Measurements from ENCODE around the gene CD300C.

Gene CD300C

DNA sequence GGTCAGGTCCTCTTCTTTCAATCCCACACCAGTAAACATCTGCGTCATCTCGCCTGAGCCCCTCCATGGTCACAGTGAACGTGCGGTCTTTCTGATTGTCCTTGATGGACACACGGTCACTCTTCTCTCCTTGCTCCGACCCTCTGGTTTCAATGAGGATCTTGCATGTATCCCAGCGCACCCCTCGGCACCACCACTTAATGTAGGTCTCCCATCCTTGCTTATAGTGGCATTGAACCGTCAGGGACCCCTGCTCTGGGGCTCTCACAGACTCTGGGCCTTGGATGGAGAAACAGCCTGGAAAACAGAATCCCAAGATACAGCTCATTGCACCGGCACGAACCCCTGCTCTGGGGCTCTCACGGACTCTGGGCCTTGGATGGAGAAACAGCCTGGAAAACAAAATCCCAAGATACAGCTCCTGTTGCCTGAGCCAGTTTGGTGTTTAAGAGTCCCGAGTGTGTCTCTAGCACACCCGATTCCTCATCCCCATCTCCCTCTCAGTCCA is 20.1 kb downstream of the CD300C start:
- TF ChIP-seq, protein P1, sequence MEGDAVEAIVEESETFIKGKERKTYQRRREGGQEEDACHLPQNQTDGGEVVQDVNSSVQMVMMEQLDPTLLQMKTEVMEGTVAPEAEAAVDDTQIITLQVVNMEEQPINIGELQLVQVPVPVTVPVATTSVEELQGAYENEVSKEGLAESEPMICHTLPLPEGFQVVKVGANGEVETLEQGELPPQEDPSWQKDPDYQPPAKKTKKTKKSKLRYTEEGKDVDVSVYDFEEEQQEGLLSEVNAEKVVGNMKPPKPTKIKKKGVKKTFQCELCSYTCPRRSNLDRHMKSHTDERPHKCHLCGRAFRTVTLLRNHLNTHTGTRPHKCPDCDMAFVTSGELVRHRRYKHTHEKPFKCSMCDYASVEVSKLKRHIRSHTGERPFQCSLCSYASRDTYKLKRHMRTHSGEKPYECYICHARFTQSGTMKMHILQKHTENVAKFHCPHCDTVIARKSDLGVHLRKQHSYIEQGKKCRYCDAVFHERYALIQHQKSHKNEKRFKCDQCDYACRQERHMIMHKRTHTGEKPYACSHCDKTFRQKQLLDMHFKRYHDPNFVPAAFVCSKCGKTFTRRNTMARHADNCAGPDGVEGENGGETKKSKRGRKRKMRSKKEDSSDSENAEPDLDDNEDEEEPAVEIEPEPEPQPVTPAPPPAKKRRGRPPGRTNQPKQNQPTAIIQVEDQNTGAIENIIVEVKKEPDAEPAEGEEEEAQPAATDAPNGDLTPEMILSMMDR (IDR thresholded peaks at IDR 0.05; ENCODE audit: low read depth, low read length) = no peak

DNA sequence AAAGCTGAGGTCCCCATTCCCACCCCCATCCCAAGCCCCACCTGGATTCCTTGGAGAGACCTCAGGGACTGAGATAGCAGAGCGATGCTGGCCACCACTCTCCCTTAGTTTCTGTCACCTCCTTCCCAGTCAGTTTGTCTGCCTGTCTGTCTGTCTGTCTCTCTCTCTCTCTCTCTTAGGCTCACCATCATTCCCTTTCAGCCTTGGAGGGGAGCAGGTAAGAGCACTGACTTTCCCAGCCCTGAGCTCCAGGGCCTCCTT is 20.5 kb downstream of the CD300C start:
- H3K4me3 ChIP-seq (ENCODE audit: low read depth, low read length) = no peak overlapping the region
- TF ChIP-seq, protein P1 (IDR thresholded peaks at IDR 0.05; ENCODE audit: low read depth, low read length) = no peak

More for the DNA sequence above, 20.1 kb downstream of the CD300C start:
- H3K4me3 ChIP-seq (ENCODE audit: low read depth, low read length) = no peak overlapping the region

DNA sequence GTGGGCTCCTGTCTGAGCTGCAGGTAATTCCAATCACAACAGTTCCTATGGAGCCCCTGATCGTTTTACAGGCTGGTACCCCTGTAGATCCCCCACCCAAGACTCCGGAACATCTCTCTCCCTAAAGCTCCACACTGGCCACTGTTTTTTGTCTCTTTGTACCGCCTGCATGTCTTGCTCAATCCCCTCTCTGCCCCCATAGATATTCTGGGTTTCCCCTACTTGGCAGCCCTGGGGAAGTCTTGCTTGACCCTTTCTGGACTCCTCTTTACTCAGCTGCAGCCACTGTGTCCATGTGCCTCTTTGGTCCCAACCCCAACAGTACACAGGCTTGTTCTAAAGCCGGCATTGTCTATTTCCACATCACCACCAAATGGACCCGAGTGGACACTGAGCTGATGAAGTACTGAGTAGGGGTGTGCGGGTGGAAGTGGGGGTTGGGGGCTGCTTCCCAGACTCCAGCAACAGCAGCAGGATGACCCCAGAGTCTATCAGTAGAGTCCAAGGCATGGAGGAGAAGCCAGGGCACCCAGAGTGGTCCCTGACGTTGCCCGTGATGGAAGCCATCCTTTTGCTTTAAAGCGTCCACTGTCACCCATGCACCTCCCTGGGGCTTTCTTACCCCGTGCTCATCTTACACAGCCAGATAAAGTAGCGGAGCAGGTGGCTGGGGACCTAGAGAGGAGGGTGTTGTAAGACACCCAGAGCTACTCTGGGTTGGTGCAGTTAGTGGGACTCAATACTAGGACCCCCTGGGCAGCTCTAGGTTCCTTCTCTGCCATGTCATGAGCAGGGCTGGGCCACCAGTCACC is 21.1 kb downstream of the CD300C start:
- TF ChIP-seq, protein P1 (IDR thresholded peaks at IDR 0.05; ENCODE audit: low read depth, low read length) = no peak
- H3K4me3 ChIP-seq (ENCODE audit: low read depth, low read length) = no peak overlapping the region

DNA sequence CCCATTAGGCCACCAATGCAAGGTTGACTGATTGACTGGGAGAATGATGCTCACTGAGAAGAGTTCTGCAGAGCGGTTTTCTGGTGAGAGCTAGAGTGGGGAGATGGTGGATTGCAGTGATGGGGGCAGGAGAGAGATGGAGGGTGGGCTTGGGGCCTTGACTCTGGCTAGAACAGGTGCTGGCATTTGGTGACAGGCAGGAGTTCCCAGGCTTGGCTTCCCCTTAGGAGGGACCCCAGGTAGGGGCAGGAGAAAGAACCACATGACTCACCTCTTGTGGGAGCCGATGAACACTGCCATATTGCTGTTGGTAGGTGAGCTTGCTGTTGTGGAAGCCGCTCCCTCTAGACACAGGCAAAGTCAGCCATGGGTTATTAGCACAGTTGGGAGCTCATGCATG is 22.6 kb downstream of the CD300C start:
- TF ChIP-seq, protein P1 (IDR thresholded peaks at IDR 0.05; ENCODE audit: low read depth, low read length) = no peak
- H3K4me3 ChIP-seq (ENCODE audit: low read depth, low read length) = no peak overlapping the region

DNA sequence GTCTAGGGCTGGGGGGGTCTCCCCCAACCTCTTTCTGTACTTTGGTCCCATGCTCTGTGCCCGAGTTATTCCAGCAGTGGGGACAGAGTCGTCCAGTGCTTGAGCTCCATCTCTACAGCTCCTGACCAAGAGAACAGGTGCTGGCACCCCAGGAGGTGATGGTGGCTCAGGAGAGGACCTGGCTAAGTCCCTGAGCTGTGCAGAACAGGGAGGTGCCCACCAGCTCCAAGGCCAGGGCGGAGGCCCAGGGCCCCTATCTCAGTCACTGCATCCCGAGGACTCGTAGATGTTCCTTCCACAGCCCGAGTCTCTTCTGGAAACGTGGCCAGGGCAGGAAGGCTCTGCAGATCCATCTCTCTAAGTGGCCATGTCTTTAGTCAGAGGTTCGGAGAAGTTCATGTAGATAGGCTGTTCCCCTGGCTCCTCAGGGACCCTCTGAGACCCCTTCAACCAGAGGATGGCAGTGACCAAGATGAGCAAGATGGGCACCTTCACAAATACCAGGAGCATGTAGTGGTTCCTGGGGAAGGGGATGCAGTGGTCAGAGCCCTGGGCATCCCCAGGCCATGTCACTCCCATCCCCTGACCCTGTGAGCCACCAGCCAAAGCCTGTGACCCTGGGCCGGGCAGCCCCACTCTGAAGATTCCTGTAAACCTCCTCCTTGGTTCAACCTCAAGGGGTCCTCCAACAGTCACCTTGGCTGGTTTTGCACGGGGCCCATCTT is 23.4 kb downstream of the CD300C start:
- H3K4me3 ChIP-seq (ENCODE audit: low read depth, low read length) = no peak overlapping the region
- TF ChIP-seq, protein P1 (IDR thresholded peaks at IDR 0.05; ENCODE audit: low read depth, low read length) = no peak

DNA sequence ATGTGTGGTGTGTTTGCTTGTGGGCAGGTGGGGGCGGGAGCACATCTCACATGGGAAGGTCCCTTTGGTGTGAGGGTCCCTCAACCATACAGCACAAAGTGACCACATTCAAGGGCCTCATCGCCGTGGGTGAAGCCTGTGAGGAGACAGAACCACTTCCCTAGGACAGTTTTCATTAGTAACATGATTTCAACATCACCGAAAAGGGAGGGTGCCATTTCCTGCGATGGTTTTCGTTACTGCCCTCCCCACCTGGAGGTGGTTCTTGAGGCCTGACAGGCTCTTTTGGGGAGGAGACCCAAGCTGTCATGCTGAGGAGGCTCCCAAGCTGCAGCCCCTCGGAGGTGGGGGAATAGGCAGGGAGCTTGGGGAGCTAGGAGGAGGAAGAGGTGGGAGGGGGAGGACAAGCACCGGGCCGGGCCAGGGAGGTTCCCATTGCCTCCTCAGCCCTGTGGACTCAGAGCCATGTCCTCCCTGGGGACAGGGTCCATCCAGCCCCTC is 24.2 kb downstream of the CD300C start:
- TF ChIP-seq, protein P1 (IDR thresholded peaks at IDR 0.05; ENCODE audit: low read depth, low read length) = no peak
- no peak overlapping the region for H3K4me3 ChIP-seq (ENCODE audit: low read depth, low read length)
